DND-41 (cell line): ENCODE data around the gene BAZ1A.

Experiments used
- ATAC-seq: fragments of 200-7000 bp; cut with Tn5 transposase; 3 replicates; pipeline ENCODE4 v1.9.1; 2021; ENCODE audit warnings: low read depth; ENCODE audit not compliant: insufficient read depth
- DNase-seq: peaks from one replicate; pipeline ENCODE4 v3.0.0-alpha.2; 2020
- H2AFZ ChIP-seq: 2 replicates; pipeline ENCODE4 v1.6.0; 2012; ENCODE audit warnings: low read depth, low read length
- H3K27ac ChIP-seq: 2 replicates; pipeline ENCODE4 v1.5.1; 2012; ENCODE audit warnings: low read length, inconsistent platforms
- H3K27me3 ChIP-seq: fragments of 200-600 bp; sonication (generic); 2 replicates; pipeline ENCODE4 v1.6.0; 2012; ENCODE audit warnings: low read length, mild to moderate bottlenecking, inconsistent platforms; ENCODE audit not compliant: insufficient read depth, poor library complexity
- H3K36me3 ChIP-seq: 2 replicates; pipeline ENCODE4 v1.5.1; 2012; ENCODE audit warnings: low read length, inconsistent platforms; ENCODE audit not compliant: insufficient read depth
- H3K4me1 ChIP-seq: 2 replicates; pipeline ENCODE4 v1.5.1; 2012; ENCODE audit warnings: mild to moderate bottlenecking, low read length; ENCODE audit not compliant: insufficient read depth
- H3K4me2 ChIP-seq: 2 replicates; pipeline ENCODE4 v1.6.0; 2012; ENCODE audit warnings: mild to moderate bottlenecking, moderate library complexity, low read length, inconsistent platforms; ENCODE audit not compliant: insufficient read depth
- H3K4me3 ChIP-seq, 2 experiments: fragments of 200-600 bp in 1 of 2; shearing (Covaris generic) in 1 of 2; 2 replicates each; pipeline ENCODE4 v1.5.1; 2012 to 2016; ENCODE audit warnings: inconsistent platforms in 2 of 2, low read length in 2 of 2, mild to moderate bottlenecking in 2 of 2, low read depth in 1 of 2, moderate library complexity in 1 of 2
- H3K79me2 ChIP-seq: 2 replicates; pipeline ENCODE4 v1.6.0; 2012; ENCODE audit warnings: low read length, inconsistent platforms; ENCODE audit not compliant: insufficient read depth
- H3K9ac ChIP-seq: 2 replicates; pipeline ENCODE4 v1.6.0; 2012; ENCODE audit warnings: low read depth, mild to moderate bottlenecking, inconsistent platforms, low read length, moderate library complexity
- H3K9me3 ChIP-seq: 2 replicates; pipeline ENCODE4 v1.5.1; 2012; ENCODE audit warnings: low read length, moderate library complexity, mild to moderate bottlenecking, inconsistent platforms; ENCODE audit not compliant: insufficient read depth, severe bottlenecking
- H4K20me1 ChIP-seq: 2 replicates; pipeline ENCODE4 v1.6.0; 2012; ENCODE audit warnings: low read length; ENCODE audit not compliant: insufficient read depth
- EZH2 ChIP-seq: IDR thresholded peaks from 3 replicates; pipeline ENCODE4 v1.6.1; 2012; ENCODE audit warnings: borderline replicate concordance, low read depth, mild to moderate bottlenecking, moderate library complexity, low read length, inconsistent platforms; ENCODE audit not compliant: severe bottlenecking
- TF ChIP-seq, protein P1 (sequence below): IDR thresholded peaks from 2 replicates; pipeline ENCODE4 v1.5.1; 2012; ENCODE audit warnings: borderline replicate concordance, low read length, moderate library complexity, mild to moderate bottlenecking; ENCODE audit not compliant: poor library complexity, severe bottlenecking; ENCODE audit errors: extremely low read depth

Gene BAZ1A

DNA sequence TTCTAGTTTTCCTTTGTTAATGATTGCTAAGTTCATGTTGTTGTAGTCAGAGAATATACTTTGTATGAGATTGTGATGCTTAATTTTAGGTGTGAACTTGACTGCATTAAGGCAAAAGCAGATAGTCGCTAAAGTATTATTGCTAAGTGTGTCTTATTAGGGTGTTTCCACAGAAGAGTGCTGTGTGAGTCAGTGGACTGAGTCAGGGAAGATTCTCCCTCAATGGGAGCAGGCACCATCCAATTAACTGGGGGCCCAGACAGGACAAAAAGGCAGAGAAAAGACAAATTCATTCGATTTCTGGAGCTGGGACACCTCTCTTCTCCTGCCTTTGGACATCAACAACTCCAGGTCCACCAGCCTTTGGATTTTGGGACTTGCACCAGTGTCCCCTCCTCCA is 48.5 kb downstream of the BAZ1A start:
- Histone ChIP-seq H3K4me3 (no peak overlapping the region), H4K20me1 (peaks cover 12% of the 10 kb centered on the region; the same call in 1 of the 2 replicates), H2AFZ (no peak overlapping the region), H3K79me2 (peaks cover 55% of the 10 kb centered on the region), H3K27ac (no peak overlapping the region), H3K27me3 (no peaks in the 10 kb centered on the region), H3K9me3 (no peaks in the 10 kb centered on the region), H3K4me1 (no peaks in the 10 kb centered on the region), H3K9ac (no peak overlapping the region), H3K36me3 (peaks cover 76% of the 10 kb centered on the region), H3K4me2 (no peak overlapping the region)
- DNase-seq = no peak
- TF ChIP-seq EZH2 = no peak
- TF ChIP-seq, protein P1, sequence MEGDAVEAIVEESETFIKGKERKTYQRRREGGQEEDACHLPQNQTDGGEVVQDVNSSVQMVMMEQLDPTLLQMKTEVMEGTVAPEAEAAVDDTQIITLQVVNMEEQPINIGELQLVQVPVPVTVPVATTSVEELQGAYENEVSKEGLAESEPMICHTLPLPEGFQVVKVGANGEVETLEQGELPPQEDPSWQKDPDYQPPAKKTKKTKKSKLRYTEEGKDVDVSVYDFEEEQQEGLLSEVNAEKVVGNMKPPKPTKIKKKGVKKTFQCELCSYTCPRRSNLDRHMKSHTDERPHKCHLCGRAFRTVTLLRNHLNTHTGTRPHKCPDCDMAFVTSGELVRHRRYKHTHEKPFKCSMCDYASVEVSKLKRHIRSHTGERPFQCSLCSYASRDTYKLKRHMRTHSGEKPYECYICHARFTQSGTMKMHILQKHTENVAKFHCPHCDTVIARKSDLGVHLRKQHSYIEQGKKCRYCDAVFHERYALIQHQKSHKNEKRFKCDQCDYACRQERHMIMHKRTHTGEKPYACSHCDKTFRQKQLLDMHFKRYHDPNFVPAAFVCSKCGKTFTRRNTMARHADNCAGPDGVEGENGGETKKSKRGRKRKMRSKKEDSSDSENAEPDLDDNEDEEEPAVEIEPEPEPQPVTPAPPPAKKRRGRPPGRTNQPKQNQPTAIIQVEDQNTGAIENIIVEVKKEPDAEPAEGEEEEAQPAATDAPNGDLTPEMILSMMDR = no peak
- ATAC-seq = no peak

DNA sequence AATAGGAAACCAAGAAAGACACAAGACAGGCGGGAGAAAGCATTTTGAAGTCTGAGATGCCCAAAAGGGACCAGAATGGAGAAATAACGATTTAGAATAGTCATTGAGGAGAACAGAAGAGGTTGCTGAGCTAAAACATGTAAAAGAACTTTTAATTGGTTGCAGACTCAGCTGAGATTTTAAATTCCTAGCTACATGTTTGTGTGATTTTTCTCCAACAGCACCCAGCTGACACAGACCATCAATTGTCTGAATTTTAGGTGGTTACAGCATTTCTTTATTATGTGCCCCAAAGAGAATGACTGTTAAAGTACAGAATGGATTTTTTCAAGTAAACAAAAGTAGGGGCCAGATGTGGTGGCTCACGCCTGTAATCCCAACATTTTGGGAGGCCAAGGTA is 50.3 kb downstream of the BAZ1A start:
- Histone ChIP-seq H3K9ac (no peak overlapping the region), H3K79me2 (peaks cover 39% of the 10 kb centered on the region), H3K27ac (no peak overlapping the region), H3K4me3 (no peak overlapping the region), H3K36me3 (peaks cover 77% of the 10 kb centered on the region), H3K4me1 (no peaks in the 10 kb centered on the region), H4K20me1 (peaks cover 4% of the 10 kb centered on the region; the same call in 1 of the 2 replicates), H3K9me3 (no peaks in the 10 kb centered on the region), H3K27me3 (no peaks in the 10 kb centered on the region), H3K4me2 (no peak overlapping the region), H2AFZ (no peak overlapping the region)
- ATAC-seq (no peak), DNase-seq (no peak)
- TF ChIP-seq, protein P1 = no peak
- no peak for TF ChIP-seq EZH2

DNA sequence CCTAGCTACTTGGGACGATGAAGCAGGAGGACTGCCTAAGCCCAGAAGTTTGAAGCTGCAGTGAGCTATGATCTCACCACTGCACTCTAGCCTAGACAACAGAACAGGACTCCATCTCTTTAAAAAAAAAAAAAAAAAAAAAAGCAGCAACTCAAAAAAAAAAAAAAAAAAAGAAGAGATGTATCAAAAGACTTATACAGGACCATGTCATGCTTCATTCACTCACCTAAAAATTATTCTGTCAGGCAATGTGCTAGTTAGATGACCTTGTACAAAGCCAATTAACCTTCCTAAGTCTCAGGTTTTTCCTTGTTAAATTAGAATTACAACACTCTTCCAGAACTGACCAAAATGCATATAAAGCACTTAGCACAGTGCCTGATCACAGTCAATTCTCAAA is 50.9 kb downstream of the BAZ1A start:
- no peak overlapping the region for H3K9ac ChIP-seq

More for the DNA sequence above, 50.9 kb downstream of the BAZ1A start:
- no peak overlapping the region for H3K4me3 ChIP-seq
- DNase-seq (no peak), ATAC-seq (no peak)
- no peaks in the 10 kb centered on the region for H3K4me1 ChIP-seq
- H3K9me3 ChIP-seq = no peaks in the 10 kb centered on the region
- TF ChIP-seq EZH2 = no peak
- TF ChIP-seq, protein P1 = no peak
- H3K36me3 ChIP-seq = peaks cover 80% of the 10 kb centered on the region
- no peak overlapping the region for H2AFZ ChIP-seq
- H3K79me2 ChIP-seq = peaks cover 37% of the 10 kb centered on the region
- no peak overlapping the region for H3K27ac ChIP-seq
- H4K20me1 ChIP-seq = peaks cover 4% of the 10 kb centered on the region; the same call in 1 of the 2 replicates
- H3K27me3 ChIP-seq = no peaks in the 10 kb centered on the region
- H3K4me2 ChIP-seq = no peak overlapping the region
